Dermis blood vessel endothelial cell (primary cell): ENCODE measurements around the gene MRC2. TPM values are rescaled to one million over a fixed set of nuclear protein-coding genes. Genes with fewer than 3 reads are reported as not detected.

Experiments used
- DNase-seq: peaks from one replicate; pipeline ENCODE4 v3.0.0; 2010
- total RNA-seq: library from RNA; depleted of rRNA; stranded (reverse); fragments of >200 nt; gene quantifications from 2 replicates; pipeline ENCODE4 v1.2.3, GENCODE V29; 2014

Gene MRC2
- total RNA-seq, 1 donor from 2014 or later = 10.9 TPM

DNA sequence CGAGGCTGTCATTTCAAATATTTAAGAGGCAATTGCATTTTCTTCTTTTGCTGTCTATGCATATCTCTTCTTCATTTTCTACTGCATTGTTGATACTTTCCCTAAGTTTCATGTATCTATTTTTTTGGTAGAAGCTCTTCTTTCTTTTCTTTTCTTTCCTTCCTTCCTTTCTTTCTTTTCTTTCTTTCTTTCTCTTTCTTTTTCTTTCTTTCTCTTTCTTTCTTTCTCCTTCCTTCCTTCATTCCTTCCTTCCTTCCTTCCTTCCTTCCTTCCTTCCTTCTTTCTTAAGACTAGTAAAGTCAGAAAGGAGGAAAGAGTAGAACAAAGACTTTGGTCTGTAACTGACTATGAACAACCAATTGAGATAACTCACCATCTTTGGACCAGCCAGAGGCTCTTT, 33.9 kb downstream of the MRC2 start:
- no peak for DNase-seq

DNA sequence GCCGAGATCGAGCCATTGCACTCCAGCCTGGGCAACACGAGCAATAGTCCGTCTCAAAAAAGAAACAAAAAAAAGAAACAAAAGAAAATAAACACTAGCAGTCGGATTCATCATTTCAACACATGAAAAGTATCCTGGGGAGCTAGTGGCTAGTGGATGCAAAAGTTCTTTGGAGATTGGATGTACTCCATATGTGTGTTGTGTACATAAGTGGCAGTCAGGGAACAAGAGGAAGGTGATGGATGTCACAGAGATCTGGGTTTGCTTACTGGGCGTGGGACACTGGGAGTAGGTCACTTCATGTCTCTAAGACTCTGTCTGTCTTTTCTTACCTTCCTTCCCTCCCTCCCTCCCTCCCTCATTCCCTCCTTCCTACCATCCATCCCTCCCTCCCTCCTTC, 35.4 kb downstream of the MRC2 start:
- no peak for DNase-seq

DNA sequence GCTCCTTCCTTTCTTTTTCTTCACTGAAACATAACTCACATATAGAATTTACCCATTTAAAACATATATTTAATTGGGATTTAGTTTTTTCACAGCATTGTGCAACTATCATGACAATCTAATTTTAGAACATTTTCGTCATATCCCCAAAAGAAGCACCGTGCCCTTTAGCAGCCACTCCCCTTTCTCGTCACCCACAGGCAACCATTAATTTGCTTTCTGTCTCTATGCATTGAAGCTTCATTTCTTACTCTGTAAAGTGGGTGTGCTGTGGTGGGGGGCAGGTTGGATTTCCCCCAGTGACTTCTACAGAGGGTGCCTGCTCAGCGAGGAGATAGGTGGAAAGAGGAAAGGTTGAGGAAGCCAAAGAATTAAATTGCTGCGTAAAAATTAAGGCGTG, 35.8 kb downstream of the MRC2 start:
- DNase-seq = no peak

DNA sequence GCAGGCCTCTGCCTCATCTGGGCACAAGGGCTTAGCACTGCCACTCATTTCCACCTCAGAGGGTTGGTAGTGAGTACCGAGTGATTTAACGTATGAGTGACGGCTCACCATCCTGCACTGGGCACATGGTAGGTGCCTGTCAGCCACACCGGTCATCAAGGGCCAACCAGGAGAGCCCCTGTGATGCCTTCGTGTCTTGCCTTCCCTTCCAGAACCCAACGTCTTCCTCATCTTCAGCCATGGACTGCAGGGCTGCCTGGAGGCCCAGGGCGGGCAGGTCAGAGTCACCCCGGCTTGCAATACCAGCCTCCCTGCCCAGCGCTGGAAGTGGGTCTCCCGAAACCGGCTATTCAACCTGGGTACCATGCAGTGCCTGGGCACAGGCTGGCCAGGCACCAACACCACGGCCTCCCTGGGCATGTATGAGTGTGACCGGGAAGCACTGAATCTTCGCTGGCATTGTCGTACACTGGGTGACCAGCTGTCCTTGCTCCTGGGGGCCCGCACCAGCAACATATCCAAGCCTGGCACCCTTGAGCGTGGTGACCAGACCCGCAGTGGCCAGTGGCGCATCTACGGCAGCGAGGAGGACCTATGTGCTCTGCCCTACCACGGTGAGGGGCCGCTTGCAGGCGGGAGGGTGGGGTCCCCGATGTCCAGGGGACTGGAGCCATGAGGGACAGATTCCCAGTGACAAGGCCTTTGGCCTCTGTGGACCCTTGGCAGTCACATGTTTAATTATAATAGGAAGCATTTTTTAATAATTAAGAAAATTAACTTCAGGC, 37.1 kb downstream of the MRC2 start:
- DNase-seq = no peak

DNA sequence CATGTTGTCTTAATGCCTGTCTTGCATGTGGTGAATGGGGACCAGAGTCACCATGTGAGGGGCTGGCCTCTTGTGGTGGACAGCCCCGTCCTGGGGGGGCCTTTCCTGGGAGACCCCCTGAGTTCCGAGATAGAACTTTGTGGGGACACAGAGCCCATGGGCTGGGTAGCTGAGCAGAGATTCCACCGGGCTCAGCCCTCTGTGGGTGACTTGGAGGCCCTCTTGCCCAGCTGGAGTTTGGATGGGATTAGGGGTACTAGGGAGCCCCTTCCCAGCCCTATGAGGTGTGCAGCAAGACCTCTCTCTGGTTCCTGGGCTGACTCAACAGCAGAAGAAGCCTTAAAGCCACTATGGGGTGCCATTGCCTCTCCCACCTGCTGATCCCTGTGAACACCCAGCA, 38.1 kb downstream of the MRC2 start:
- no peak for DNase-seq

DNA sequence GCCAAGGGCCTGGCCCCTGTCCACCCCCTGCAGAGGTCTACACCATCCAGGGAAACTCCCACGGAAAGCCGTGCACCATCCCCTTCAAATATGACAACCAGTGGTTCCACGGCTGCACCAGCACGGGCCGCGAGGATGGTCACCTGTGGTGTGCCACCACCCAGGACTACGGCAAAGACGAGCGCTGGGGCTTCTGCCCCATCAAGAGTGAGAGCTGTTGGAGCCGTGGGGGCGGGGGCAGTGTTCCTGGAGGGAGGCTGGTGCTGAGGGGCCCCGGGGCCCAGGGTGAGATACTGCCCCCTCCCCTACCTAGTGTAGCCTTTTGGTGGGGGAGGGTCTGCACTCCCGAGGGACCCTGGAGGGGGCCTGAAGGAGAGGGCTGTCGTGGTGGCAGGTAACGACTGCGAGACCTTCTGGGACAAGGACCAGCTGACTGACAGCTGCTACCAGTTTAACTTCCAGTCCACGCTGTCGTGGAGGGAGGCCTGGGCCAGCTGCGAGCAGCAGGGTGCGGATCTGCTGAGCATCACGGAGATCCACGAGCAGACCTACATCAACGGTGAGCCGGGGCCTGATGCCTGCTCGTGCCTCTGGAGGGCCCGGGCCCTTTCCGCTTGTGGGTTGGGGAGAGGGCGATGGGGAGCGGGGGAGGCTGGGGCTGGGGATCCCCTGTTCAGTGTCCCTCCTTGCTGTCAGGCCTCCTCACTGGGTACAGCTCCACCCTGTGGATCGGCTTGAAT, 38.8 kb downstream of the MRC2 start:
- DNase-seq = no peak

DNA sequence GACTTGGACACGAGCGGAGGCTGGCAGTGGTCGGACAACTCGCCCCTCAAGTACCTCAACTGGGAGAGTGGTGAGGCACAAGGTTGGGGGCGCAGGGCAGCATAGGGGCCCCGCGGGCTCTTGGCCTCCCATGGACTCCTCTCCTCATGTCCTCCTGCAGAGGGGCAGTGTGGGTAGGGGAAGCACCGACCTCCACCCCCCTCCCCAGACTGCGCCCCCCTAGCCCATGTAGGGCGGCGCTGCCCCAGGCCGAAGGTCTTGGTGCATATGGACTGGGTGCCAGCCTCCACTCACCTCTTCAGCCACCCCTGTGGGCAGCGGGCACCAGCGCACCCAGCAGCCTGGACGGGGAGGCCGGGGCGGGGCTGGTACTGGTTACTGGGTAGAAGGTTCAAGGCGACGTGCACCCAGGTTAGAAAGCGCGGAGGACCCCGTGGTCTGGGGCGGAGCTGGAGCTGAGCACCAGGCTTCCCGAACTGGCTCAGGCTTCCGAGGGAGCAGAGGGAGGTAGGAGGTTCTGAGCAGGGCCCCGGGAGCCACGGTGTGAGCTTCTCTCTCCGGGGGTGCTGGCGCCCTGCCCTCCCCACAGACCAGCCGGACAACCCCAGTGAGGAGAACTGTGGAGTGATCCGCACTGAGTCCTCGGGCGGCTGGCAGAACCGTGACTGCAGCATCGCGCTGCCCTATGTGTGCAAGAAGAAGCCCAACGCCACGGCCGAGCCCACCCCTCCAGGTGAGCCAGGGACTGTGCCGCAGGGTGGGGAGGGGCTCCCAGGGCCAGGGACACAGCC, 39.5 kb downstream of the MRC2 start:
- DNase-seq = no peak

DNA sequence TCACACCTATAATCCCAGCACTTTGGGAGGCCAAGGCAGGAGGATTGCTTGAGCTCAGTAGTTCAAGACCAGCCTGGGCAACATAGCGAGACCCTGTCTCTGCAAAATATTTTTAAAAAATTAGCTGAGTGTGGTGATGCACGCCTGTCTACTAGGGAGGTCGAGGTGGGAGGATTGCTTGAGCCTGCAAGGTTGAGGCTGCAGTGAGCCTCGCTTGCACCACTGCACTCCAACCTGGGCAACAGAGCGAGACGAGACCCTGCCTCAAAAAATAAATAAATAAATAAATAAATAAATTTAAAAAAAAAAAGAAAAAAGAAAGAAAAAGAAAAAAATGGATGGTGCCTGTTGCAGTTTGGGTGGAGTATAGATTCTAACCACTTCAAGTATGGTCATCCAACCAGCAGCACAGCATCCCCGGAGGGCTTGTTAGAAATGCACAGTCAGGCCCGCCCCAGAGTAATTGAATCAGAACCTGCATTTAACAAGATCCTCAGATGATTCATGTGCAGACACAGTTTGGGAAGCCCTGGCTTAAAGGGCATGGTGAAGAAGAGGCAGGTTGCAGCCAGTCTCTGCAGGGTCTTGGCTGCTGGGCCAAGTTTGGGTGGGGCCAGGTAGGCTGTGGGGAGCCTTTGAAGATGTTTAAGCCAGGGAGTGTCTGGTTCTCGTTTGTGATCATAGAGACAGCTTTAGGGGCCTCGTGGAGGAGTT, 40.8 kb downstream of the MRC2 start:
- DNase-seq = no peak

DNA sequence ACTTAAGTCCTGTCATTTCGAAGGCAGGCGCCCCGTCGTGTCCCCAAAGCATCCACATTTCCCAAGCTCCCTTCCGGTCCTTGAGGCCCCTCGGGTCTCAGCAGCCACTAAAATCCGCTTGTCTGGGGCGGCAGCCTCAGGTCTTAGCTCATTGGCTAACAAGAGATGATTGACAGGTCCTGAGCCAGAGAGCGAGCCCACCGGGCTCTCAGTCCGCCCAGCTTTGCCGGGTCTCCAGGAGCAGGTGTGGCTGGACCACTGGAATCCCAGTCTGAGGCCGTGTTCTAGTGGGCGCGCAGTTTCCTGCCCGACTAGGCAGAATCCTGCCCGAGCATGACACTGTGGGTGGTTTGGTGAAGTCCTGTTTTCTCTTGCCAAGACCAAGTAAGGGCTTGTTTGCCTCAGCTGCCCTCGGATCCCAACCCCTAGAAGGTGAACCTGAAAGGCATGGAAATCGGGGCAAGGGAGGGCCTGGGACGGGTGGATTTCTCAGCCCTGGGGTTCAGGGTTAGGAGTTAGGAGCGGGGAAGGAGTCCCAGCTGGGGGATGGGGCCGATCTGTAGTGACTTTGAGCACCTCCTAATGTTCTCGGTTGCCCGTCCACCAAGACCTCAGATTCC, 42.8 kb downstream of the MRC2 start:
- DNase-seq = no peak

DNA sequence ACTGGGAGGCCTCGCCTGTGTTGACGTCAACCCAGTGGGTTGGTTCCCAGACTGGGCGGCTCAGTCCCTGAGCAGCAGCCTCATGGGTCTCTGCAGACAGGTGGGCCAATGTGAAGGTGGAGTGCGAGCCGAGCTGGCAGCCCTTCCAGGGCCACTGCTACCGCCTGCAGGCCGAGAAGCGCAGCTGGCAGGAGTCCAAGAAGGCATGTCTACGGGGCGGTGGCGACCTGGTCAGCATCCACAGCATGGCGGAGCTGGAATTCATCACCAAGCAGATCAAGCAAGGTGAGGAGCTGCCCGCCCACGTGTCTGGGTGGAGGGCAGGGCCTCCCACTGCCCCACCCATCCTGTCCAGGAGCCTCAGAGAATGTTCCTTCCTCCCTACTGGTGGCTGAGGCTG, 44.1 kb downstream of the MRC2 start:
- peak; percentile 35 for DNase-seq

DNA sequence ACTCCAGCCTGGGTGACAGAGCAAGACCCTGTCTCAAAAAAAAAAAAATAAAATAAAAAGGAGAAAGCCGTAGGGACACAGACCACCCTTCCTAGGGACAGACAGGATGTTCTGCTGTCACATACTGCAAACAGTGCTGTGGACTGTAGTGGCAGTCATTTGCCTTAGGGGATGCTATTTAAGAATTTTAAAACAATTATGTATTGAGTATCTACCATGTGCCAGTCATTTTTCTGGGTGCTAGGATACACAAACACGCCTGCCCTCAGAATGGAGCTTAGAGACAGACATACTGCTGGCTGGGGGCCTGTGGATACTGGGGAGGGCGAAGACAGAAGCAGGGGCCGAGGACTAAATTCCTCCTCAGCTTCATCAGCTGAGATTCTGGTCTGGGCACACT, 45.5 kb downstream of the MRC2 start:
- DNase-seq = no peak

DNA sequence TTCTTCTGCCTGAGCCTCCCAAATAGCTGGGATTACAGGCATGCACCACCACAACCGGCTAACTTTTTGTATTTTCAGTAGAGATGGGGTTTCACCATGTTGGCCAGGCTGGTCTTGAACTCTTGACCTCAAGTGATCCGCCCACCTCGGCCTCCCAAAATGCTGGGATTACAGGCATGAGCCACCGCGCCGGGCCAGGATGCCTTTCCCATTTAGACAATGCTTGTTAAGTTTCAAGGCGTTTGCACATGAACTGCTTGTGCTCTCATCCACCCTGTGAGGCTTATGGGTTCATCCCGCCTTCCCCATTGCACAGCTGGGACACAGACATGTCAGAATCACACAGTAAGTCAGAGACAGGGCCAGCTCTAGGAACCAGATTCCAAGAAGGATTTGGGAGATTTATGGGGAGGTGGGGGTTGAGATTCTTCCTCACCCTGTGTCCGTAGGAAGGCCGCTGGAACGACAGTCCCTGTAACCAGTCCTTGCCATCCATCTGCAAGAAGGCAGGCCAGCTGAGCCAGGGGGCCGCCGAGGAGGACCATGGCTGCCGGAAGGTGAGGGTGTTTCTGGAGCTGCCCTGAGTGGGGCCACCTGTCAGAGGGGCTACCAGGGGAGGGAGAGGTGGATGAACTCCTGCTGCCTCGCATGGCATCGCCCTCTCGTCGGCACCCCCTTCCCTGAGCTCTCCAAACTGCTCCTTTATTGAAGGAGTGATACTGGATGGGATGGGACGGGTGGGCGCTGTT, 46.3 kb downstream of the MRC2 start:
- DNase-seq = no peak

DNA sequence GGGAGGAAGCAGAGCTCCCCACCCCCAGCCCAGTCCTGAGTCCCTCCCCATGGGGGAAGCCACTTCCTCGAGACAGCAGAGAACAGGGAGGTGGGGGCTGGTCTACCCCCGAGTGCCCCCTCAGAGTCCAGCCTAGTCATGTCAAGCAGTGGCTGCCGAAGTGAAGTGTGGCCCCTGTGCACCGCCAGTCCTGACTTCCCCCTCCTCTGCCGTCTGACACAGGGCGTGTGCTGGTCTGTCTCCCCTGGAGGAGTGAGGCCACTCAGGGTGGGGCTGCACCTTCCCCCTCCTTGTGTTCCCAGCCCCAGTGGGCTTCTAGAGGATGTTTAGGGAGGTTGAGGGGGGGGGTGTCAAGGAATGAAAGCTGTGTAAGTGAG, 46.9 kb downstream of the MRC2 start:
- no peak for DNase-seq

DNA sequence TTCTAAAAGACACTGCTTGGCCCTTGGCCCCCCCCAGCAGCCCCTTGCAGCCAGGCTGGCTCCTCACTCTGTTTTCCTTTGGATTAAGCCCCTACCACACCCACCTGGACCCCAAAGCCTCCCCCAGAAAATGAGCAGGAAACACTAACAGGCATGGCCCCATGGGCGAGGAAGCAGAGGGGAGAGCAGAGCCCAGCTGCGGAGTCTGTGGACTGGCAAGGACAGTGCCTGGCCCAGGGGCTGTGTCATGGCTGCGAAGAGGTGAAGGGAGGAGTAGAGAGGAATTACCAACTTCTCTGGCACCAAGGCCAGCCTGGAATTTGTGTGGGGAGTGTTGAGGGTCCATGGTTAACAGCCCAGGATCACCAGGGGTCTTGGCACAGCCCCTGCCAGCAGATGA, 47.4 kb downstream of the MRC2 start:
- DNase-seq = no peak

DNA sequence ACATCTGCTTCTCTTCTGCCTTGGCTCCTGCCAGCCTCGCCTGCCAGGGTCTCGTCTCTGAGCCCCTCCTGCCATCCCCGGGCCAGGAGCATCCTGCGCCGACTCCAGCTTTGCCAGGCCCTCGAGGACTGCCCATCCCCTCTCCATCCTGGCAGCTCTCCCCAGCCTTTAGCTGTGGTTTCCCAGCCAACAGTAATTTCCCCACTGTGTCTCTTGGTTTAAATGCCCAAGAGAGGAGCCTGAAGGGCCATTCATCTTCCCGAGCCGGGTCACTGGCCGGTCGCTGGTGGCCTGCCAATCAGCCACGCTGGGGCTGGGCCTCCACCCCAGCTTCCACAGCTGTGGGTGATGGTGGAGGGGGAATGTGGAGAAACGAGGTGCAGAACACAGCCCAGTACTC, 47.8 kb downstream of the MRC2 start:
- DNase-seq = no peak

DNA sequence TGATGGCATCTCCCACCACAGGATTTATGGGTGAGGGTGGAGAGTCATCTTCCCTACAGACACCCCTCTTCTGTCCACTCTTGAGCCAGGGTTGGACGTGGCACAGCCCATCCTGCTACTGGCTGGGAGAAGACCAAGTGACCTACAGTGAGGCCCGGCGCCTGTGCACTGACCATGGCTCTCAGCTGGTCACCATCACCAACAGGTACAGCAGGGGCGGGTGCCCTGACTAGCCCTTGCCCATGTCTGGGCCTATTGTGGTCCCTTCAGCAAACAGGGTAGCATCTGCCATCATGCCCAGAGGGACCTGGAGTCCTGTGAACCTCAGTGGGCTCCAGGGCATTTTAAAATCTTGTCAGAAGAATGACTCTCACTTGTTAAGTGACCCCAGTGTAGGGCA, 48.2 kb downstream of the MRC2 start:
- no peak for DNase-seq

DNA sequence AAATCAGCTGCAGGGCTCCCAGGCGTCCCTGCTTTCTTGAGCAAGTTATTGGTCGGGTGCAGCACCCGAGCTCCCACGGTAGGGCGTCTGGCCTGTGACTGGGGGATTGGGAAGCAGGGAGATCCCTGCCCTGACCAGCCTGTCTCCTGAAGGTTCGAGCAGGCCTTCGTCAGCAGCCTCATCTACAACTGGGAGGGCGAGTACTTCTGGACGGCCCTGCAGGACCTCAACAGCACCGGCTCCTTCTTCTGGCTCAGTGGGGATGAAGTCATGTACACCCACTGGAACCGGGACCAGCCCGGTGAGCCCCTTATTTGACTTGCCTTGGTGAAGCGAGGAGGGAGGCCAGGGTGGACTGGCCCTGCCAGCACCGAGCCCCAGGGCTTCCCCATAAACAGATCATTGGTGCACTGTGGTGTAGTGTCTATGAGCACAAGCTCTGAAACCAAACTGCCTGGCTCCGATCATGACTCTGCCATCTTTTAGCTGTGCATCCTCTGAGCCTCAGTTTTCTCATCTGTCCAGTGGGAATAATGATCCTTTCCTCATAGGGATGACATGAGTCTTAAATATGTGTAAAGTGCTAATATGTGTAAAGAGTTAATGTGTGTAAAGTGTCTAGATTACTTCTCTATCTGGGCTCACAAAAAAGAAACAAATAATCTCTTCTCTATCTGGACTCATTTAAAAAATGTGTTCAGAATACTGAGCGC, 48.9 kb downstream of the MRC2 start:
- DNase-seq = no peak

DNA sequence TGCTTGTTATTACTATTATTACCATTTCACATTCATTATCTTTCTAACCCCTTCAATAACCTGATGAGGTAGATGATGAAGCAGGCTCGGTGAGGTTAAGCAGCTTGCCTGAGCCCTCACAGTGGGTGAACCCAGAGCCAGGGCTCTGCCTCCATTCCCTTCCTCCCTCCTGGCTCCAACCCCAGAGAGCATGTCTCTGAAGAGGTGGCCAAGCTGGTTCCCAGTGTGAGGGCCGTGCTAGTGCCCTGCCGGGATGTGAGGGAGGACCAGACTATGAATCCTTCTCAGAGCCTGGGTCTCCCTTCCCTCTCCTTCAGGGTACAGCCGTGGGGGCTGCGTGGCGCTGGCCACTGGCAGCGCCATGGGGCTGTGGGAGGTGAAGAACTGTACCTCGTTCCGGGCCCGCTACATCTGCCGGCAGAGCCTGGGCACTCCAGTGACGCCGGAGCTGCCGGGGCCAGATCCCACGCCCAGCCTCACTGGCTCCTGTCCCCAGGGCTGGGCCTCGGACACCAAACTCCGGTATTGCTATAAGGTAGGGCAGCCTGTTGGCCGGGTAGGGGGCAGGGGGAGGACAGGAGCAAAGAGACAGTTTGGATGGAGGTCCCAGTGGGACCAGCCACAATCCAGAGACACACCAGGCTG, 49.6 kb downstream of the MRC2 start:
- DNase-seq = no peak

DNA sequence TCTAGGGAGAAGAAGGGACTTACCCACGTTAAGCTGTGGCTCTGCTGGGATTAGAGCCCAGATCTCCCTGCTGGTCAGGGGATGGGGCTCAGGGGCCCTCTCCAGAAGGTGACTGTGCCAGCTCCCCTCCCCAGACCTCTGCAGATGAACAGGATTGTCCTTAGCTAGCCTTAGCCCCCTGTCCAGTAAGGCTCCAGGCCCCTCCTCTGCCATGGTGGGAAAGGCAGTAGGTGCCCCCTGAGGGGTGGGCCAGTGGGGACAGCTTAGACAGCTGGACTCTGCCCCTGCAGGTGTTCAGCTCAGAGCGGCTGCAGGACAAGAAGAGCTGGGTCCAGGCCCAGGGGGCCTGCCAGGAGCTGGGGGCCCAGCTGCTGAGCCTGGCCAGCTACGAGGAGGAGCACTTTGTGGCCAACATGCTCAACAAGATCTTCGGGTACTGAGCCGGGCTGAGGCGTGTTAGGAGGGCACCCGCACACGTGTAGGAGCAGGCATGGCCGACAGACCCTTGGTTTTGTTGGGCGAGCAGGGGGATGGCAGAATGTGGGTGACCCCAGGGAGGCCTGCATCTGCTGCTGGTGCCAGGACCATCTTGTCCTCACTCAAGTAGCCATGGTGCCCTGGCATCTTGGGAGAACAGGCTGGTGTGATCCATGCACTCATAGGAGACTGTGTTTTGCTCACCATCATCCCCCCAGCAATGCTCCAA, 50.9 kb downstream of the MRC2 start:
- DNase-seq = no peak

DNA sequence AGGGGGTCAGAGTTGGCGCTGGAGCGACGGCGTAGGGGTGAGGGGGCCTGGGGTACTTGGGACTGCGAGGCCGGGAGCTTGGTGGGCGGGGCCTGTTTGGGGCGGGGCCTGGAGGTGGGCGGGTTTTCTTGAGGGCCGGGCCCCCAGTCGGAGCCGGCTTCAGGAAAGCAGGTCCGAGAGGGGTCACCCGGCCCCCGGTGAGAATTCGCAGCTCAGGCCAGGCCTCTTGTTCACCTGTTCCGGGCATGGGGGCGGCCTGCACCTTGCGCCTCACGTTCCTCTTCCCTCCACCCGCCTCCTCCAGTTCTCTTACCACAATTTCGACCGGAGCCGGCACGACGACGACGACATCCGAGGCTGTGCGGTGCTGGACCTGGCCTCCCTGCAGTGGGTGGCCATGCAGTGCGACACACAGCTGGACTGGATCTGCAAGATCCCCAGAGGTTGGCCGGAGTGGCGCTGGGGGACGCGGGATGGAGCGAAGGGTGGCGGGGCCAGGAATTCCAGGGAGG, 52.5 kb downstream of the MRC2 start:
- DNase-seq = no peak
